HFFc6 (cell line): Measurements from ENCODE around the gene PRKCE. TPM values are rescaled to one million over a fixed set of nuclear protein-coding genes. Genes with fewer than 3 reads are reported as not detected.

Experiments
- DNase-seq: peaks from one replicate; pipeline ENCODE4 v3.0.0-alpha.2; 2018
- H3K27ac Mint-ChIP-seq: 2 replicates; pipeline ENCODE4 v1.8.0; 2020; ENCODE audit warnings: mild to moderate bottlenecking, mixed read lengths
- H3K27me3 Mint-ChIP-seq: 2 replicates; pipeline ENCODE4 v1.8.0; 2021; ENCODE audit warnings: mild to moderate bottlenecking, moderate library complexity, mixed read lengths; ENCODE audit not compliant: insufficient read depth
- H3K36me3 Mint-ChIP-seq: 2 replicates; pipeline ENCODE4 v1.8.0; 2021; ENCODE audit warnings: low read depth, mixed read lengths
- H3K4me1 Mint-ChIP-seq: 2 replicates; pipeline ENCODE4 v1.8.0; 2020; ENCODE audit warnings: low read depth, mixed read lengths
- H3K4me3 Mint-ChIP-seq: 2 replicates; pipeline ENCODE4 v1.8.0; 2020; ENCODE audit warnings: mild to moderate bottlenecking, moderate library complexity, mixed read lengths
- H3K9me3 Mint-ChIP-seq: 2 replicates; pipeline ENCODE4 v1.8.0; 2020; ENCODE audit warnings: mild to moderate bottlenecking, mixed read lengths
- total RNA-seq, 6 experiments: library from RNA; stranded (reverse); fragmentation: NEBNext Ultra II Directional; extraction: Animal tissue kit (Norgen Biotek cat#: 25700); gene quantifications; 2 replicates in 1 of 6; 3 replicates in 5 of 6; pipeline ENCODE4 v1.2.3, GENCODE V29; 2021
- TF ChIP-seq, protein P1 (sequence below): fragments of 200-600 bp; sonication (generic); IDR thresholded peaks from 2 replicates; pipeline ENCODE4 v1.5.0; 2021; ENCODE audit warnings: antibody characterized with exemption, mild to moderate bottlenecking

PRKCE gene
- total RNA-seq, 6 experiments from 2014 or later, result 10.8 to 13.7 (median 12.0) TPM

DNA sequence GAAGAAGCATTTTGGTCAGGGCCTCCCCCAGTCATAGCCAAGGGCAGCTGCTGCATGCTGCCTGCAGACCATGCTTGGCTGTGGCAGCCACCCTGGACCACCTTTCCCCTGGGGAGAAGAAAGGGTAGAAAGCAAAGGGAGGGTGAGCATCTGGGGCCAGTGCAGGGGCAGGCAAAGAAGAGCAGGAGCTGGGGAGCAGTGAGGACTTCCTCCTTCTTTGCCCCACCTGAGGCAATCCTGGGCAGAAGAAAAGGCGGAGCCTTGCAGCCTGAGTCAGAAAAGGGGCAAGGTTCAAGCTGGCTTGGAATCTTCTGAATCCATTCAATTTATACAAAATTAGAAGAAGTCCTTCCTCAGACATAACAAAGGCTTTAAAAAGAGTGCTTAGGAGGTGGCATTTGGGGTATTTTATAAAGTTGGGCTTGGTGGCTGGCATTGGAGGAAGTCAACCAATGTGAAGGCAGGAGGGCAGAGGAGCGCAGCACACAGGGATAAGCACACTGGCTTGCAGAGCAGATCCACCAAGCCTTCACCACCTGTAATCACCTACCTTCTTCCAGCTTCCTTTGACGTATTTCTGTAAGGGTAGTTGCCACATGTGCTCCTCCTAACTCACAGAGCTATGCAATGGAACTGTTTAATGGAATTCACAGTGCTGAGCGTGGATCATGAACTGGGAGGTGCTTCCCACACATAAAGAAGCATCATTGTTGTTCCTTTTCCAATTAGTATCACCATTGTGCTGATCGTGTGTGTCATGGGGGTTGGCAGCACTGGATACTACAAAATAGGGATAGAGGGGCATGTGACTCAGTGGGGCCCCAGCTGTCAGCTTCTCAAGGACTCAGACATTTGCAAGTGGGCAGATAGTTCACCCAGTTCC, 491.3 kb downstream of the PRKCE start:
- no peak overlapping the region for H3K27ac Mint-ChIP-seq
- no peak overlapping the region for H3K4me3 Mint-ChIP-seq
- no peaks in the 10 kb centered on the region for H3K9me3 Mint-ChIP-seq
- TF ChIP-seq, protein P1, sequence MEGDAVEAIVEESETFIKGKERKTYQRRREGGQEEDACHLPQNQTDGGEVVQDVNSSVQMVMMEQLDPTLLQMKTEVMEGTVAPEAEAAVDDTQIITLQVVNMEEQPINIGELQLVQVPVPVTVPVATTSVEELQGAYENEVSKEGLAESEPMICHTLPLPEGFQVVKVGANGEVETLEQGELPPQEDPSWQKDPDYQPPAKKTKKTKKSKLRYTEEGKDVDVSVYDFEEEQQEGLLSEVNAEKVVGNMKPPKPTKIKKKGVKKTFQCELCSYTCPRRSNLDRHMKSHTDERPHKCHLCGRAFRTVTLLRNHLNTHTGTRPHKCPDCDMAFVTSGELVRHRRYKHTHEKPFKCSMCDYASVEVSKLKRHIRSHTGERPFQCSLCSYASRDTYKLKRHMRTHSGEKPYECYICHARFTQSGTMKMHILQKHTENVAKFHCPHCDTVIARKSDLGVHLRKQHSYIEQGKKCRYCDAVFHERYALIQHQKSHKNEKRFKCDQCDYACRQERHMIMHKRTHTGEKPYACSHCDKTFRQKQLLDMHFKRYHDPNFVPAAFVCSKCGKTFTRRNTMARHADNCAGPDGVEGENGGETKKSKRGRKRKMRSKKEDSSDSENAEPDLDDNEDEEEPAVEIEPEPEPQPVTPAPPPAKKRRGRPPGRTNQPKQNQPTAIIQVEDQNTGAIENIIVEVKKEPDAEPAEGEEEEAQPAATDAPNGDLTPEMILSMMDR, result no peak
- peaks cover 31% of the 10 kb centered on the region for H3K4me1 Mint-ChIP-seq
- DNase-seq, result no peak
- H3K27me3 Mint-ChIP-seq, result no peaks in the 10 kb centered on the region; the same call in 1 of the 2 replicates
- H3K36me3 Mint-ChIP-seq, result peaks cover 5% of the 10 kb centered on the region

DNA sequence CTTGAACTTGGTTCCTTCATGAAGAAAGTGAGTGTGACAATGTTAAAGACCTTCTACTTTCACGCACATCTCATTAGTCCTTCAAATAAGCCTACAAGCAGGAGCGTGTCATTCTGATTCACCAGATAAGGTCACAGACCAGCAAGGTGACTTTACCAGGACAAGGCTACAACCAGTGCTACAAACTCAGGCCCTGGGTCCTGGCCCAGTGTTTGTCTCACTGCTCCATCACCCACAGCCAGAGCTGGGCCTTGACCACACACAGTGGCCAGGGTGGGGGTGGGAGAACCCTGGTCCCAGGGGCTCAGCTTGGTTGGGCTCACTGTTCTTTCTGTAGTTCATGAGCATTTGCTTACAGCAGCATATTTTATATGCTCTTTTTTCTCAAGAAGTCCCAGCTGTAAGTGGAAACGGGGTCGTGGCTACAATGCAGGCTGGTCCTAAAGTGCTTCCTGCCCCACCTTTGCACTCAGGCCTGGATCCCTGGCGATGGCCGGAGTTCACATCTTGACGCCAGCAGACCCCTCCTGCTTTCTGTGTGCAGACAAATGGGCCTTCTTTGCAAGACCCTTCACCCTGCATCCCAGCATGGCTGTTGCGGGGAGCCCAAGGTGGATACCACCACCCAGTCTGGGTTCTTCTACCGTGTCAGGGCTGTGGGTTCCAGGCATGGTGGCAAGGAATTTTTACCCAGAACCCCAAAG, 492.1 kb downstream of the PRKCE start:
- no peak overlapping the region for H3K27ac Mint-ChIP-seq
- DNase-seq, result no peak
- no peaks in the 10 kb centered on the region for H3K9me3 Mint-ChIP-seq
- no peaks in the 10 kb centered on the region; the same call in 1 of the 2 replicates for H3K27me3 Mint-ChIP-seq
- peaks cover 5% of the 10 kb centered on the region for H3K36me3 Mint-ChIP-seq
- H3K4me3 Mint-ChIP-seq, result no peak overlapping the region
- TF ChIP-seq, protein P1, result no peak
- peaks cover 31% of the 10 kb centered on the region for H3K4me1 Mint-ChIP-seq

- Mint-ChIP-seq H3K9me3 (no peaks in the 10 kb centered on the region), H3K4me3 (no peak overlapping the region), H3K27ac (no peak overlapping the region)
Measured at GRCh38 chr2:46144133-46144800, 492.8 kb downstream of the PRKCE start.

GRCh38 chr2:46145017-46145416, 493.5 kb downstream of the PRKCE start:
- Mint-ChIP-seq H3K36me3 (peaks cover 5% of the 10 kb centered on the region), H3K27me3 (no peaks in the 10 kb centered on the region; the same call in 1 of the 2 replicates), H3K4me3 (no peak overlapping the region), H3K9me3 (no peaks in the 10 kb centered on the region), H3K4me1 (peaks cover 33% of the 10 kb centered on the region), H3K27ac (no peak overlapping the region)
- TF ChIP-seq, protein P1, result no peak
- no peak for DNase-seq

More at GRCh38 chr2:46144133-46144800, 492.8 kb downstream of the PRKCE start:
- H3K36me3 Mint-ChIP-seq, result peaks cover 5% of the 10 kb centered on the region
- TF ChIP-seq, protein P1, result no peak
- no peak for DNase-seq
- peaks cover 31% of the 10 kb centered on the region for H3K4me1 Mint-ChIP-seq
- no peaks in the 10 kb centered on the region; the same call in 1 of the 2 replicates for H3K27me3 Mint-ChIP-seq

DNA sequence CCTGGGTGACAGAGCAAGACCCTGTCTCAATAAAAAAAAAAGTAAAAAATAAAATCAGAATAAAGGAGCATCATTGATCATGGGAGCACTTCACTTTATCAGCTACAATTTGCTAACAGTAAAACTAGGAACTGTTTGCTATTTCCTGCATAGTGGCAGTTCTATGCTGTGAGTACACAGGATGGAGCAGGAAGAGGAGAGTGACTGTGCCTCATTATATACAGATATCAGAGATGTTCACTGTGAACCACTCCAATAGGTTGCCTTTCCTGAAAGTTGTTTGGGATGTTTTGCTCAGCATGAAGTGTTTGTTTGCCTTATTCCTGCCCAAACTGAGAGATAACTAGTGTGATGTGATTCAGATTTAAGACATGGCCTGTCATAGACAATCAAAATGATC, 494.4 kb downstream of the PRKCE start:
- Mint-ChIP-seq H3K36me3 (peaks cover 5% of the 10 kb centered on the region), H3K9me3 (no peaks in the 10 kb centered on the region), H3K27me3 (peaks cover under 1% of the 10 kb centered on the region; the same call in 1 of the 2 replicates), H3K4me3 (no peak overlapping the region), H3K27ac (no peak overlapping the region), H3K4me1 (peaks cover 41% of the 10 kb centered on the region)
- TF ChIP-seq, protein P1, result no peak
- DNase-seq, result no peak
